HepG2 (cell line): Measurements from ENCODE around the gene CD69. TPM values are rescaled to one million over a fixed set of nuclear protein-coding genes. Genes with fewer than 3 reads are reported as not detected.

Experiments used
- ATAC-seq: fragments of 200-7000 bp; cut with Tn5 transposase; 3 replicates; pipeline ENCODE4 v1.9.1; 2020; ENCODE audit warnings: mild to moderate bottlenecking, moderate library complexity
- BruUV-seq: library from RNA; stranded (reverse); fragments of 400-500 nt; replicated peaks from 2 replicates; lab custom pipeline; 2021; lab: Mats Ljungman, UMichigan
- CTCF ChIA-PET: fragments of 300-600 bp; formaldehyde crosslinking; extraction: SDS; loops from one replicate; lab custom pipeline; 2021; ENCODE audit warnings: low total read pairs, inconsistent platforms, low intra/inter-chr PET ratio; lab: Yijun Ruan, JAX
- POLR2A ChIA-PET: fragments of 350-600 bp; sonication (Branson Sonifier 250); formaldehyde crosslinking; loops from one replicate; lab custom pipeline; 2020; ENCODE audit warnings: antibody characterized with exemption, inconsistent platforms; lab: Yijun Ruan, JAX
- DNase-seq: peaks from one replicate; pipeline ENCODE4 v3.0.0-alpha.2; 2015; ENCODE audit warnings: low spot score
- FAIRE-seq: peaks from 3 replicates; lab custom pipeline; 2011; peaks lifted over from hg19 to GRCh38; lab: Jason Lieb, UNC
- H2AFZ ChIP-seq: one replicate; pipeline ENCODE4 v1.6.1; 2011; ENCODE audit warnings: low read length, inconsistent platforms
- H3K27ac ChIP-seq: fragments of 300-600 bp; 3 replicates; pipeline ENCODE4 v1.8.0; 2011; ENCODE audit warnings: mixed run types, mild to moderate bottlenecking, mixed read lengths, low read length, inconsistent platforms; ENCODE audit not compliant: insufficient read depth; ENCODE audit errors: extremely low read length
- H3K27me3 ChIP-seq, 2 experiments: fragments of 200-600 bp in 1 of 2; 2 replicates in 1 of 2; 3 replicates in 1 of 2; pipeline versions ENCODE4 v1.6.0 to v1.8.0; 2011; ENCODE audit warnings: low read length in 2 of 2, mild to moderate bottlenecking in 2 of 2, moderate library complexity in 2 of 2, inconsistent platforms in 1 of 2; ENCODE audit not compliant: insufficient read depth in 2 of 2, control insufficient read depth in 1 of 2
- H3K36me3 ChIP-seq, 2 experiments: fragments of 200-600 bp in 1 of 2; replicated peaks in 1 of 2; 2 replicates in 1 of 2; 3 replicates in 1 of 2; pipeline versions ENCODE4 v1.5.1 to v1.8.0; 2011; ENCODE audit warnings: low read length in 2 of 2, inconsistent platforms in 1 of 2; ENCODE audit not compliant: insufficient read depth in 2 of 2, control insufficient read depth in 1 of 2
- H3K4me1 ChIP-seq: 2 replicates; pipeline ENCODE4 v1.5.1; 2012; ENCODE audit warnings: low read length, inconsistent platforms; ENCODE audit not compliant: insufficient read depth
- H3K4me2 ChIP-seq: 2 replicates; pipeline ENCODE4 v1.6.0; 2011; ENCODE audit warnings: low read depth, low read length, inconsistent platforms
- H3K4me3 ChIP-seq, 3 experiments: fragments of 200-600 bp in 1 of 3; sonication (generic), shearing (Covaris generic) in 1 of 3; replicated peaks in 1 of 3; 2 replicates each; pipeline ENCODE4 v1.5.1; 2011 to 2016; ENCODE audit warnings: low read length in 3 of 3, inconsistent platforms in 2 of 3, low read depth in 2 of 3, mild to moderate bottlenecking in 2 of 3, control low read depth in 1 of 3, mixed read lengths in 1 of 3; ENCODE audit not compliant: insufficient read depth in 1 of 3
- H3K79me2 ChIP-seq: one replicate; pipeline ENCODE4 v1.6.1; 2011; ENCODE audit warnings: low read length, inconsistent platforms; ENCODE audit not compliant: insufficient read depth
- H3K9ac ChIP-seq: 2 replicates; pipeline ENCODE4 v1.6.0; 2011; ENCODE audit warnings: mild to moderate bottlenecking, low read depth, low read length, inconsistent platforms; ENCODE audit not compliant: insufficient read depth
- H3K9me3 ChIP-seq: 2 replicates; pipeline ENCODE4 v1.5.1; 2012; ENCODE audit warnings: mild to moderate bottlenecking, low read length
- H4K20me1 ChIP-seq: 2 replicates; pipeline ENCODE4 v1.6.0; 2011; ENCODE audit warnings: inconsistent platforms, mild to moderate bottlenecking, low read length, moderate library complexity; ENCODE audit not compliant: insufficient read depth
- ARID3A ChIP-seq: IDR thresholded peaks from 2 replicates; pipeline ENCODE4 v1.6.1; 2012; ENCODE audit warnings: low read depth, low read length, improper control_type of control experiment
- CCAR2 ChIP-seq: fragments of 200-400 bp; formaldehyde crosslinking; optimal IDR thresholded peaks from 2 replicates; pipeline ENCODE3; 2018; ENCODE audit warnings: low read depth, mild to moderate bottlenecking, low read length, moderate library complexity
- CREM ChIP-seq, 2 experiments: sonication (generic) in 1 of 2; formaldehyde crosslinking in 1 of 2; IDR thresholded peaks; 2 replicates each; pipeline versions ENCODE4 v1.4.0 to v1.6.1; 2016 to 2020; ENCODE audit warnings: antibody characterized with exemption in 1 of 2, mild to moderate bottlenecking in 1 of 2, missing genetic modification reagents in 1 of 2
- HOXA5 ChIP-seq: sonication (generic); formaldehyde crosslinking; IDR thresholded peaks from 2 replicates; pipeline ENCODE4 v1.4.0; 2020; ENCODE audit warnings: missing genetic modification reagents
- KLF6 ChIP-seq: IDR thresholded peaks from 2 replicates; pipeline ENCODE4 v1.8.0; 2016; ENCODE audit warnings: missing biosample characterization, missing genetic modification reagents
- RARG ChIP-seq: sonication (generic); formaldehyde crosslinking; IDR thresholded peaks from 2 replicates; pipeline ENCODE4 v1.4.0; 2020; ENCODE audit warnings: low read depth, mild to moderate bottlenecking, missing genetic modification reagents
- SP4 ChIP-seq: sonication (generic); formaldehyde crosslinking; IDR thresholded peaks from 2 replicates; pipeline ENCODE4 v1.8.1; 2023; ENCODE audit warnings: mild to moderate bottlenecking, missing genetic modification reagents
- SYNCRIP ChIP-seq: fragments of 200-400 bp; formaldehyde crosslinking; IDR thresholded peaks from 2 replicates; pipeline ENCODE4 v1.6.1; 2018; ENCODE audit warnings: mild to moderate bottlenecking, low read depth, low read length; ENCODE audit not compliant: insufficient read depth
- ZBTB37 ChIP-seq: sonication (generic); formaldehyde crosslinking; IDR thresholded peaks from 2 replicates; pipeline ENCODE4 v1.4.0; 2020; ENCODE audit warnings: mild to moderate bottlenecking, missing genetic modification reagents
- ZBTB38 ChIP-seq: sonication (generic); formaldehyde crosslinking; IDR thresholded peaks from 2 replicates; pipeline ENCODE4 v1.5.1; 2020; ENCODE audit warnings: mild to moderate bottlenecking, missing genetic modification reagents
- ZNF546 ChIP-seq: sonication (generic); formaldehyde crosslinking; conservative IDR thresholded peaks from 2 replicates; pipeline ENCODE4 v1.8.1; 2023; ENCODE audit warnings: mild to moderate bottlenecking, missing genetic modification reagents
- ZNF607 ChIP-seq: sonication (generic); formaldehyde crosslinking; IDR thresholded peaks from 2 replicates; pipeline ENCODE4 v1.5.1; 2020; ENCODE audit warnings: missing genetic modification reagents, mild to moderate bottlenecking, borderline replicate concordance
- ZNF619 ChIP-seq: sonication (generic); formaldehyde crosslinking; IDR thresholded peaks from 2 replicates; pipeline ENCODE4 v1.4.0; 2020; ENCODE audit warnings: mild to moderate bottlenecking, missing genetic modification reagents
- ZSCAN21 ChIP-seq: sonication (generic); formaldehyde crosslinking; IDR thresholded peaks from 2 replicates; pipeline ENCODE4 v1.8.0; 2022; ENCODE audit warnings: mild to moderate bottlenecking, missing genetic modification reagents, moderate library complexity, borderline replicate concordance
- ZSCAN25 ChIP-seq: sonication (generic); formaldehyde crosslinking; IDR thresholded peaks from 2 replicates; pipeline ENCODE4 v1.8.0; 2022; ENCODE audit warnings: mild to moderate bottlenecking, missing genetic modification reagents
- WGBS: methylation state at CpG from one replicate; pipeline ENCODE4 v1.1.6; 2017; ENCODE audit warnings: low lambda C conversion rate; 5-methylcytosine and 5-hydroxymethylcytosine counted together
- in situ Hi-C: cut with HindIII; loops from 2 replicates; pipeline ENCODE4 v1.10.0; 2017; ENCODE audit warnings: low pct_unique_long_range_greater_than_20kb; ENCODE audit not compliant: extremely low pct_ligation_motif_present
- intact Hi-C: fragments of 100-400 bp; cut with micrococcal nuclease; formaldehyde crosslinking; loops from one replicate; pipeline ENCODE4 v1.10.0; 2022; ENCODE audit not compliant: unreplicated experiment
- polyA plus RNA-seq, 8 experiments: library from polyadenylated mRNA; depleted of rRNA in 3 of 8; stranded (reverse) in 7 of 8; unstranded in 1 of 8; fragments of >200 nt; fragmentation: Illumina TruSeq in 4 of 8; extraction: Trizol in 4 of 8; gene quantifications; 2 replicates each; pipeline versions ENCODE4 v1.2.1 to v1.2.3, GENCODE V29; 2011 to 2016; ENCODE audit warnings: low read depth in 4 of 8, missing spikeins in 1 of 8, mixed read lengths in 1 of 8; ENCODE audit not compliant: insufficient read depth in 1 of 8
- total RNA-seq, 5 experiments: library from RNA; depleted of rRNA; stranded (reverse); fragments of >200 nt; fragmentation: Illumina TruSeq; extraction: Trizol; gene quantifications; 2 replicates each; pipeline ENCODE4 v1.2.3, GENCODE V29; 2016; ENCODE audit warnings: low read depth in 1 of 5

CD69 gene
- total and polyA plus RNA-seq, 2 of the 13 experiments (the other 11 are each of a cell fraction or from before 2014, with no cell fraction given), result not detected

GRCh38 chr12:9749640-9750039, 11.1 kb downstream of the CD69 start:
- BruUV-seq, result no TSS peak
- Histone ChIP-seq H3K9me3 (no peaks in the 10 kb centered on the region), H4K20me1 (no peaks in the 10 kb centered on the region), H2AFZ (no peak overlapping the region), H3K4me2 (no peak overlapping the region), H3K27me3 (no peaks in the 10 kb centered on the region), H3K4me3 (no peak overlapping the region), H3K9ac (no peak overlapping the region), H3K79me2 (no peaks in the 10 kb centered on the region), H3K4me1 (no peaks in the 10 kb centered on the region), H3K27ac (no peak overlapping the region), H3K36me3 (no peaks in the 10 kb centered on the region)
- WGBS, result 9% methylated on average over 1 of the region's 1 CpG
- intact Hi-C loops, result loop anchor here (1.0 kb wide), 2 partner anchors 49 to 176 kb away; no protein-coding TSS in a partner anchor
- FAIRE-seq (no peak), DNase-seq (no peak), ATAC-seq (no peak)
- ChIA-PET CTCF (interaction anchor here (2.3 to 3.7 kb wide), 2 partner anchors 48 to 177 kb away, joined by 10 to 19 read pairs; no protein-coding TSS in a partner anchor), POLR2A (no interaction called here)
- in situ Hi-C loops, result loop anchor here (5.0 to 10.0 kb wide), 2 partner anchors 178 to 385 kb away; partner anchors contain the start of gene CLEC7A
- TF ChIP-seq ZNF619 (no peak), ZNF607 (CRISPR knock-in tag) (no peak), ZNF546 (CRISPR knock-in tag) (no peak), SYNCRIP (no peak), ZBTB37 (CRISPR knock-in tag) (no peak), ZSCAN21 (no peak), CCAR2 (no peak), ZBTB38 (CRISPR knock-in tag) (no peak), RARG (CRISPR knock-in tag) (no peak), CREM (IDR thresholded peaks at IDR 0.05) (no peak), CREM (CRISPR knock-in tag; IDR thresholded peaks at IDR 0.05) (no peak), HOXA5 (CRISPR knock-in tag) (no peak), SP4 (CRISPR knock-in tag) (no peak), ARID3A (no peak), ZSCAN25 (CRISPR knock-in tag) (no peak), KLF6 (CRISPR knock-in tag) (no peak)
